Esophagus muscularis mucosa (tissue), 4 donors: ENCODE results near the gene PPFIBP1. TPM values are rescaled to one million over a fixed set of nuclear protein-coding genes. Genes with fewer than 3 reads are reported as not detected.
"Not testable (repeated sequence)": the region's sequence is repeated elsewhere in the genome, so short reads cannot be mapped to it uniquely, and the experiment has no call there.

Source experiments
- DNase-seq: peaks from one replicate; pipeline ENCODE4 v3.0.0-alpha.2; 2017; ENCODE audit errors: extremely low spot score
- H3K27ac ChIP-seq, 4 donors: fragments of 200-600 bp; sonication (generic); replicated peaks in 1 of 4; 1 replicate in 3 of 4; 2 replicates in 1 of 4; pipeline ENCODE4 v1.5.1; 2016 to 2019; ENCODE audit warnings: mild to moderate bottlenecking in 1 of 4
- H3K27me3 ChIP-seq, 4 donors: fragments of 200-600 bp; sonication (generic); one replicate each; pipeline versions ENCODE4 v1.5.1 to v1.6.0; 2016 to 2019
- H3K36me3 ChIP-seq, 4 donors: fragments of 200-600 bp; sonication (generic); one replicate each; pipeline ENCODE4 v1.5.1; 2016 to 2019
- H3K4me1 ChIP-seq, 4 donors: fragments of 200-600 bp; sonication (generic); one replicate each; pipeline ENCODE4 v1.5.1; 2016 to 2019
- H3K4me3 ChIP-seq, 4 donors: fragments of 200-600 bp; sonication (generic); 1 replicate in 2 of 4; 2 replicates in 2 of 4; pipeline ENCODE4 v1.5.1; 2016 to 2019; ENCODE audit warnings: mild to moderate bottlenecking in 4 of 4, moderate library complexity in 1 of 4
- H3K9me3 ChIP-seq, 4 donors: fragments of 200-600 bp; sonication (generic); 1 replicate in 3 of 4; 2 replicates in 1 of 4; pipeline ENCODE4 v1.5.1; 2016 to 2019
- EP300 ChIP-seq: sonication (generic); formaldehyde crosslinking; IDR thresholded peaks from one replicate; pipeline ENCODE4 v1.6.1; 2017; ENCODE audit warnings: antibody characterized with exemption
- POLR2A ChIP-seq: fragments of 450-650 bp; IDR thresholded peaks from one replicate; pipeline ENCODE4 v1.6.1; 2017; ENCODE audit warnings: antibody characterized with exemption, moderate library complexity, mild to moderate bottlenecking, low read depth
- POLR2AphosphoS5 ChIP-seq, 2 donors: sonication (generic); formaldehyde crosslinking; IDR thresholded peaks; one replicate each; pipeline ENCODE4 v1.6.1; 2017; ENCODE audit warnings: antibody characterized with exemption in 2 of 2
- WGBS: methylation state at CpG from one replicate; pipeline ENCODE4 v1.1.5; 2018; 5-methylcytosine and 5-hydroxymethylcytosine counted together
- intact Hi-C: fragments of 100-400 bp; cut with DNase I; formaldehyde crosslinking; loops from one replicate; pipeline ENCODE4 v1.15.1; 2023
- total RNA-seq, 4 donors: library from RNA; depleted of rRNA; stranded (reverse); fragments of >200 nt; gene quantifications; one replicate each; pipeline versions ENCODE4 v1.1.0 to v1.2.1, GENCODE V29; 2016
- TF ChIP-seq, protein P1 (sequence below), 3 experiments: fragments of 200-600 bp in 2 of 3; fragments of 450-650 bp in 1 of 3; sonication (generic) in 2 of 3; IDR thresholded peaks; one replicate each; pipeline ENCODE4 v1.5.1; 2017 to 2019; ENCODE audit warnings: antibody characterized with exemption in 3 of 3, mild to moderate bottlenecking in 2 of 3, moderate library complexity in 1 of 3

PPFIBP1 gene
- total RNA-seq, 4 donors from 2014 or later: 53.2 to 79.0 (median 66.5) TPM

GRCh38 chr12:27580561-27581330, 56.7 kb downstream of the PPFIBP1 start:
- no peaks in the 10 kb centered on the region for H3K27me3 ChIP-seq
- H3K9me3 ChIP-seq: no peaks in the 10 kb centered on the region
- no peak overlapping the region for H3K27ac ChIP-seq
- H3K4me1 ChIP-seq: peaks cover 28 to 61% (median 38%) of the 10 kb centered on the region in 4 donors
- 90% methylated on average over 8 of the region's 9 CpGs for WGBS
- H3K4me3 ChIP-seq: no peak overlapping the region
- TF ChIP-seq POLR2A (no peak), EP300 (no peak), POLR2AphosphoS5 (IDR thresholded peaks at IDR 0.05) (no peak)
- TF ChIP-seq, protein P1, sequence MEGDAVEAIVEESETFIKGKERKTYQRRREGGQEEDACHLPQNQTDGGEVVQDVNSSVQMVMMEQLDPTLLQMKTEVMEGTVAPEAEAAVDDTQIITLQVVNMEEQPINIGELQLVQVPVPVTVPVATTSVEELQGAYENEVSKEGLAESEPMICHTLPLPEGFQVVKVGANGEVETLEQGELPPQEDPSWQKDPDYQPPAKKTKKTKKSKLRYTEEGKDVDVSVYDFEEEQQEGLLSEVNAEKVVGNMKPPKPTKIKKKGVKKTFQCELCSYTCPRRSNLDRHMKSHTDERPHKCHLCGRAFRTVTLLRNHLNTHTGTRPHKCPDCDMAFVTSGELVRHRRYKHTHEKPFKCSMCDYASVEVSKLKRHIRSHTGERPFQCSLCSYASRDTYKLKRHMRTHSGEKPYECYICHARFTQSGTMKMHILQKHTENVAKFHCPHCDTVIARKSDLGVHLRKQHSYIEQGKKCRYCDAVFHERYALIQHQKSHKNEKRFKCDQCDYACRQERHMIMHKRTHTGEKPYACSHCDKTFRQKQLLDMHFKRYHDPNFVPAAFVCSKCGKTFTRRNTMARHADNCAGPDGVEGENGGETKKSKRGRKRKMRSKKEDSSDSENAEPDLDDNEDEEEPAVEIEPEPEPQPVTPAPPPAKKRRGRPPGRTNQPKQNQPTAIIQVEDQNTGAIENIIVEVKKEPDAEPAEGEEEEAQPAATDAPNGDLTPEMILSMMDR (IDR thresholded peaks at IDR 0.05): no peak
- no peak for DNase-seq
- peaks cover 0 to 16% (median 7%) of the 10 kb centered on the region in 4 donors for H3K36me3 ChIP-seq
- intact Hi-C loops: no loop called here

DNA sequence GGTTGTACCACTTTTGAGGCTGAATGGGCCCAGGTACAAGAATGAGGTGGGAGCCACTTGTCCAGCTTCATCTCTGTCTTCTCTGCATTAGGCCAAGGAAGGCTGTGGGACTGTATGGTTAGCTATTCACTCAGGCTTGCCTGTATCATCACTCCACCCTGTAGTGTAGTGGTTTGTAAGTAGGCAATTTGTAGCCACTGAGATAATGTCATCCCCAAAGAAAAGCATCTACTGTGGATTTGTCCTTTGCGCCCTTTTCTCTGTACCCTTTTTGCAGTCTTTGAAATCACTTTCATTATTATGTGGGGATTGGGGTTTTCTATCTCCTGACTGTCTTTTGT, 57.3 kb downstream of the PPFIBP1 start:
- Histone ChIP-seq H3K4me1 (peaks cover 24 to 58% (median 38%) of the 10 kb centered on the region in 4 donors), H3K36me3 (peaks cover 0 to 16% (median 7%) of the 10 kb centered on the region in 4 donors)
- 100% methylated on average over 1 of the region's 1 CpG for WGBS
- H3K9me3 ChIP-seq, H3K27me3 ChIP-seq, H3K4me3 ChIP-seq, intact Hi-C loops, H3K27ac ChIP-seq, DNase-seq: not testable (repeated sequence)

DNA sequence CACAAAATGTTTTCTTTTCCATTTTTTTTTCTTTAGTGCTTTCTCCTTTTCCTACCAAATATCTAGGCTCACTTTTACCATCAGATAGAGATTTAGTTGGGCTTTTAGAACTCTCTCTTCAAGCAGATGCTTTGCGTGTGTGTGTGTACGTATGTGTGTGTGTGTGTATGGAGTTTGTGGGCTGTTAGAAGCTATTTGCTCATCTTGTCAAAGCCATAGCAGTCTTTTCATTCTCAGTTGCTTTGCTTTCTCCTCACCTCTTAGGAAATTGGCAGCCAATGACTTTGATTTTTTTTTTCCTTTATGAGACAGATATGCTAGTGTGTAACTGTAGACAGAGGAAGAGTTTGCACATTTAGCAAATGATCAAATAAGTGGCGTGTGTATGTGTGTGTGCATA, 57.8 kb downstream of the PPFIBP1 start:
- intact Hi-C loops, H3K9me3 ChIP-seq, H3K27ac ChIP-seq, DNase-seq, H3K27me3 ChIP-seq, H3K4me3 ChIP-seq: not testable (repeated sequence)
- 80% methylated on average over 3 of the region's 3 CpGs for WGBS
- Histone ChIP-seq H3K4me1 (peaks cover 22 to 57% (median 33%) of the 10 kb centered on the region in 4 donors), H3K36me3 (peaks cover 0 to 16% (median 7%) of the 10 kb centered on the region in 4 donors)

DNA sequence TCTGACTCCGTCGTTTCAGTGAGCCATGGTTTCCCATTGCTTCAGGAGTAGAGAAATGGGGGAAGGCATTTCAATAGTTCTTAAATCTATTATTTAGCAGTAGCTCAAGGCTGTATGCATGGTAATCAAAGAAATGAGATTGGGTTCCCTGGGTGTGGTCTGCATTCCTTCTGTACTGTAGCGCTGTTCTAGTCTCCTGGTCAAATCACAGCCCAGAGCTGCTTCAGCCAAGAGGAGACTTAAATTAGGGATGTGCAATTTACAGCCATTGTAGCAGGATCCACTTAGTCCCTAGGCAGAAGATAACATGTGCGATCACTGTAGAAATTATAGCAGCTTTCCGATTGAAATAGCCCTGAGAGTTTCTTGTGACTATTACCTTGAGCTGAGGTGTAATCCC, 58.4 kb downstream of the PPFIBP1 start:
- H3K4me3 ChIP-seq, H3K9me3 ChIP-seq, DNase-seq, H3K27me3 ChIP-seq, intact Hi-C loops: not testable (repeated sequence)
- Histone ChIP-seq H3K36me3 (peaks cover 0 to 16% (median 7%) of the 10 kb centered on the region in 4 donors), H3K27ac (peak overlapping the region; percentile 16 to 56 (median 30)), H3K4me1 (peaks cover 20 to 52% (median 30%) of the 10 kb centered on the region in 4 donors)
- 77% methylated on average over 5 of the region's 5 CpGs for WGBS

DNA sequence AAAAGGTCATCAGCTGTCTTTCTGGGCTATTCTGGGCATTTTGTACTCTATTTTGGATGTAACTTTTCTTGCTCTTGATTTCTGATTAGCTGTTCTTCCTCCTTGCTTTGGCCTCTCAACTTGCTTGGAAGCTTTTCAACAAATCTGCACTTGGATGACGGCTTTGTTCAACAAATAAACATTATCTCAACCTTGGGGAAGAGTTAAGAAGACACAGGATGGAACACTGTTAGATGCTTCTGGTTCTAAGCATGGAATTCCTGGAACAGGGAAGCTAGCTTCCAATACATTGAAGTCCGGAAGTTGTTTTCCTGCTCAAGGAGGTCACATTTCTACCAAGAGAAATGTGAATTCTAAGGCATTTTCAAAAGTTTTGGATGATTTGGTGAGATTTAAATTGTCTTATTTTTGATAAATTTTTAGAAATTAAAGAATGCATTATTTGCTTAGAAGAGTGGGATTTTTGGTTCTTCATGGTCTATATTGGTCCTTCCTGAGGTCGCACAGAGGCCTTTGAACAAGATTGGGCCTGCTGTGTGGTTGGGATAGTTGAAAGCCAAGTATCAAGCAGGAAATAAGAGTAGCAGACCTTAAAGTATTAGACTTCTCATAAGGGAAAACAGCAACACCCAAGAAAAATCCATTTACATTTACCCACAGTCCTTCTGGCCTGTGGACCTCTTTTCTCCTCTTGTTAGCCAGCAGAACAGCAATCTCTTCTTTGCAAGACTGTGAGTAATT, 59.2 kb downstream of the PPFIBP1 start:
- no peaks in the 10 kb centered on the region for H3K9me3 ChIP-seq
- no peak overlapping the region for H3K4me3 ChIP-seq
- no peaks in the 10 kb centered on the region for H3K27me3 ChIP-seq
- H3K27ac ChIP-seq: peak overlapping the region; percentile 10 to 56 (median 30)
- TF ChIP-seq POLR2AphosphoS5 (IDR thresholded peaks at IDR 0.05): no peak
- TF ChIP-seq, protein P1 (IDR thresholded peaks at IDR 0.05): no peak
- no peak for TF ChIP-seq POLR2A
- TF ChIP-seq EP300: no peak
- intact Hi-C loops: no loop called here
- 66% methylated on average over 3 of the region's 3 CpGs for WGBS
- H3K4me1 ChIP-seq: peaks cover 20 to 51% (median 30%) of the 10 kb centered on the region in 4 donors
- H3K36me3 ChIP-seq: peaks cover 0 to 16% (median 7%) of the 10 kb centered on the region in 4 donors
- no peak for DNase-seq

- Histone ChIP-seq H3K27ac (peak overlapping the region in 2 of 4 donors; percentile 44 to 56), H3K27me3 (no peaks in the 10 kb centered on the region), H3K4me3 (no peak overlapping the region), H3K36me3 (peaks cover 0 to 9% (median 4%) of the 10 kb centered on the region in 4 donors), H3K4me1 (peaks cover 20 to 48% (median 30%) of the 10 kb centered on the region in 4 donors), H3K9me3 (no peaks in the 10 kb centered on the region)
- DNase-seq: no peak
- no peak for TF ChIP-seq EP300
- TF ChIP-seq POLR2AphosphoS5 (IDR thresholded peaks at IDR 0.05): no peak
- TF ChIP-seq, protein P1 (IDR thresholded peaks at IDR 0.05): no peak
- WGBS: 90% methylated on average over 6 of the region's 6 CpGs
- intact Hi-C loops: no loop called here
Observed at GRCh38 chr12:27583981-27584380, 60.0 kb downstream of the PPFIBP1 start.
